Lower lobe of right lung (tissue), 2 donors: Measurements from ENCODE around the gene PTPRN2. TPM values are rescaled to one million over a fixed set of nuclear protein-coding genes. Genes with fewer than 3 reads are reported as not detected.
"Not testable (repeated sequence)": the region's sequence is repeated elsewhere in the genome, so short reads cannot be mapped to it uniquely, and the experiment has no call there.

ENCODE experiments used
- ATAC-seq, 2 donors: fragments of 200-7000 bp; cut with Tn5 transposase; one replicate each; pipeline ENCODE4 v1.9.1; 2020 to 2022; ENCODE audit warnings: mild to moderate bottlenecking in 2 of 2, moderate library complexity in 2 of 2
- DNase-seq: peaks from one replicate; pipeline ENCODE4 v3.0.0-alpha.2; 2020
- H3K27ac ChIP-seq: fragments of 200-600 bp; one replicate; pipeline ENCODE4 v1.8.0; 2022
- H3K27me3 ChIP-seq: fragments of 200-600 bp; one replicate; pipeline ENCODE4 v1.8.0; 2022; ENCODE audit warnings: low read depth
- H3K36me3 ChIP-seq: fragments of 200-600 bp; one replicate; pipeline ENCODE4 v1.8.0; 2022; ENCODE audit warnings: mild to moderate bottlenecking
- H3K4me1 ChIP-seq: fragments of 200-600 bp; one replicate; pipeline ENCODE4 v1.8.0; 2022
- H3K4me3 ChIP-seq: fragments of 200-600 bp; one replicate; pipeline ENCODE4 v1.8.0; 2022; ENCODE audit warnings: mild to moderate bottlenecking
- H3K9me3 ChIP-seq: fragments of 200-600 bp; one replicate; pipeline ENCODE4 v1.8.0; 2022
- intact Hi-C: fragments of 100-400 bp; cut with DNase I; formaldehyde crosslinking; loops from one replicate; pipeline ENCODE4 v1.11.0; 2022
- microRNA-seq: library from miRNA; unstranded; fragments of <30 nt; microRNA quantifications from one replicate; pipeline ENCODE4 v1.2.0, GENCODE V29; 2020; ENCODE audit warnings: borderline number of aligned reads
- total RNA-seq: library from RNA; stranded (reverse); fragmentation: NEBNext Ultra II Directional; extraction: Animal tissue kit (Norgen Biotek cat#: 25700); gene quantifications from one replicate; pipeline ENCODE4 v1.2.1, GENCODE V29; 2021
- TF ChIP-seq, protein P1 (sequence below): fragments of 200-600 bp; IDR thresholded peaks from one replicate; pipeline ENCODE4 v1.8.0; 2022; ENCODE audit warnings: antibody characterized with exemption, mild to moderate bottlenecking
- donor health status: DM: no; HTN: yes; CAD: no; lungs with severe emphysema.

Gene PTPRN2
- total RNA-seq, 1 donor from 2014 or later: 6.8 TPM

DNA sequence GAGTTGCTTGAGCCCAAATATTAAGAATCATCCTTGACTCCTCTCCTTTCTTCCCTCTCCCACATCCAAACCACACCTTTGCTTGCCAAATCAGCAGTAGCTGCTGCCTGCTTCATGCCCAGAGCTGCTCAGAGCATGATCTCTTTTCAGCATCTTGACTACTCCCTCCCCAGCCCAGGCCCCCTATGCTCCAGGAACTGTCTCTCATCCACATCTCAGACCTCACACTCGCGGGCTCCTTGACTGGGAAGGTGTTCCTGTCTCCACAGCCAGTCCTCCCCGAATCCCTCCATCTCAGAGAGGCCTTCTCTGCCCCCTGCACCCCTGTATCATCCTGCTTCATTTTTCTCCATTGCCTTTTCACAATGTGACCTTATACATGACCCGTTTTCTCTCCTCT is 1093.8 kb downstream of the PTPRN2 start:
- intact Hi-C loops: no loop called here
- H3K4me1 ChIP-seq: no peaks in the 10 kb centered on the region
- no peak for DNase-seq
- TF ChIP-seq, protein P1, sequence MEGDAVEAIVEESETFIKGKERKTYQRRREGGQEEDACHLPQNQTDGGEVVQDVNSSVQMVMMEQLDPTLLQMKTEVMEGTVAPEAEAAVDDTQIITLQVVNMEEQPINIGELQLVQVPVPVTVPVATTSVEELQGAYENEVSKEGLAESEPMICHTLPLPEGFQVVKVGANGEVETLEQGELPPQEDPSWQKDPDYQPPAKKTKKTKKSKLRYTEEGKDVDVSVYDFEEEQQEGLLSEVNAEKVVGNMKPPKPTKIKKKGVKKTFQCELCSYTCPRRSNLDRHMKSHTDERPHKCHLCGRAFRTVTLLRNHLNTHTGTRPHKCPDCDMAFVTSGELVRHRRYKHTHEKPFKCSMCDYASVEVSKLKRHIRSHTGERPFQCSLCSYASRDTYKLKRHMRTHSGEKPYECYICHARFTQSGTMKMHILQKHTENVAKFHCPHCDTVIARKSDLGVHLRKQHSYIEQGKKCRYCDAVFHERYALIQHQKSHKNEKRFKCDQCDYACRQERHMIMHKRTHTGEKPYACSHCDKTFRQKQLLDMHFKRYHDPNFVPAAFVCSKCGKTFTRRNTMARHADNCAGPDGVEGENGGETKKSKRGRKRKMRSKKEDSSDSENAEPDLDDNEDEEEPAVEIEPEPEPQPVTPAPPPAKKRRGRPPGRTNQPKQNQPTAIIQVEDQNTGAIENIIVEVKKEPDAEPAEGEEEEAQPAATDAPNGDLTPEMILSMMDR: no peak
- peaks cover 5% of the 10 kb centered on the region for H3K27me3 ChIP-seq
- H3K36me3 ChIP-seq: no peaks in the 10 kb centered on the region
- no peak overlapping the region for H3K4me3 ChIP-seq
- no peak for ATAC-seq
- H3K27ac ChIP-seq: no peak overlapping the region
- H3K9me3 ChIP-seq: no peaks in the 10 kb centered on the region

DNA sequence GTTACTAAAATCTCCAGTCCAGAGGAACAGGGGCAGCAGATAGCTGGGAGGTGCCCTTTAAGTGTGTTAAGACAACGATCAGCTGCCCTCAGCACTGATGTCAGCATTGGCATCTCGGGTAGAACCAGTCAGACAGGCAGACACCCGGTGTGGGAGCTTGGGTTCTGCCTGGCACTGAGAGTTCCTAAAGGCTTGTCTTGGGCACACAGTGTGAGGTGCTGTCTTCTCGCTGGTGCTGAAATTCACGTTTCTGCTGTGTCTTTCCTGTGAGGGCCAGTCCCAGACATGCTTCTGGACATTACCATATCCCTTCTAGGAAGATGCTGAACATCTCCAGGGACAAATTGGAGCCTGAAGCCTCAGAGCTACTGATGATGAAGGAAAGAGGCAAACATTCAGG is 1094.6 kb downstream of the PTPRN2 start:
- no peaks in the 10 kb centered on the region for H3K4me1 ChIP-seq
- TF ChIP-seq, protein P1: no peak
- H3K36me3 ChIP-seq: no peaks in the 10 kb centered on the region
- no peaks in the 10 kb centered on the region for H3K9me3 ChIP-seq
- H3K27ac ChIP-seq: no peak overlapping the region
- ATAC-seq (no peak), DNase-seq (no peak)
- intact Hi-C loops: no loop called here
- H3K4me3 ChIP-seq: no peak overlapping the region
- peaks cover 5% of the 10 kb centered on the region for H3K27me3 ChIP-seq

DNA sequence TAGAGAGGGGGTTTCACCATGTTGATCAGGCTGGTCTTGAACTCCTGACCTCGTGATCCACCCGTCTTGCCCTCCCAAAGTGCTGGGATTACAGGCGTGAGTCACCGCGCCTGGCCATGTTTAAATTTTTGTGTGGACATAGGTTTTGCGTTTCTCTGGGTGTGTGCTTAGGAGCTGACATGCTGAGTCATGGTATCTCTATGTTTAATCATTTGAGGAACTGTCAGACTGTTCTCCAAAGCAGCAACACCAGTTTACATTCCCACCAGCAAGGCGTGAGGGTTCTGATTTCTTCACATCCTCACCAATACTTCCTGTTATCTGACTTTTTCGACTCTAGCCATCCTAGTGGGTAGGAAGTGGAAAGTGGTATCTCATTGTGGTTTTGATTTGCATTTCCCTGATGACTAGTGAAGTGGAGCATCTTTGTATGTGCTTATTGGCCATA is 1097.1 kb downstream of the PTPRN2 start:
- Histone ChIP-seq H3K4me3 (no peak overlapping the region), H3K27me3 (peaks cover 5% of the 10 kb centered on the region), H3K27ac (no peak overlapping the region), H3K9me3 (no peaks in the 10 kb centered on the region), H3K4me1 (no peaks in the 10 kb centered on the region), H3K36me3 (no peaks in the 10 kb centered on the region)
- ATAC-seq: peak; percentile 69 to 89
- intact Hi-C loops: no loop called here
- no peak for DNase-seq
- TF ChIP-seq, protein P1: no peak

DNA sequence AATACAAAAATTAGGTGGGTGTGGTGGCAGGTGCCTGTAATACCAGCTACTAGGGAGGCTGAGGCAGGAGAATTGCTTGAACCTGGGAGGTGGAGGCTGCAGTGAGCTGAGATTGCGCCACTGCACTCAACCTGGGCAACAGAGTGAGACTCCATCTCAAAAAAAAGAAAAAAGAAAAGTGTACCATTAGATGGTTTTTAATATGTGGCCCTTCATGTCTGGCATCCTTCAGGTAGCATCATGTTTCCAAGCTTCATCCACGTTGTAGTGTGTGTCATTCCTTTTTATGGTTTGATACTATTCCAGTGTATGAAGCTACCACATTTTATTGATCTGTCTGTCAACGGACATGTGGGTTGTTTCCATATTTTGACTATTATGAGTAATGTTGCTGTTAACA is 1097.8 kb downstream of the PTPRN2 start:
- H3K4me1 ChIP-seq, ATAC-seq, H3K27ac ChIP-seq, intact Hi-C loops, H3K36me3 ChIP-seq, DNase-seq, H3K27me3 ChIP-seq, H3K4me3 ChIP-seq, H3K9me3 ChIP-seq: not testable (repeated sequence)

Small RNA genes lying within 50 kb of the gene (microRNA-seq; reads per million reads assigned to microRNA genes)
- gene MIR153-2 (not detected), gene MIR5707 (not detected), gene MIR595 (not detected)

Other genes starting within 250 kb of the PTPRN2 start
- 10.0 TPM for gene NCAPG2, start 117.0 kb upstream of the PTPRN2 start, total RNA-seq
- 55.5 TPM for gene ESYT2, start 241.7 kb upstream of the PTPRN2 start, total RNA-seq